Retinal pigment epithelial cell (primary cell): Measurements from ENCODE around the gene SPOCK3.
"Not testable (repeated sequence)": the region's sequence is repeated elsewhere in the genome, so short reads cannot be mapped to it uniquely, and the experiment has no call there.

ENCODE experiments used
- DNase-seq: peaks from one replicate; pipeline ENCODE4 v3.0.0-alpha.2; 2010; ENCODE audit warnings: low read depth
- H3K4me3 ChIP-seq: 2 replicates; pipeline ENCODE4 v1.5.1; 2011; ENCODE audit warnings: mild to moderate bottlenecking, low read length, control low read depth, moderate library complexity
- CTCF ChIP-seq: conservative IDR thresholded peaks from 2 replicates; pipeline ENCODE4 v1.5.1; 2011; ENCODE audit warnings: low read depth, low read length, control low read depth, inconsistent platforms

SPOCK3 gene

DNA sequence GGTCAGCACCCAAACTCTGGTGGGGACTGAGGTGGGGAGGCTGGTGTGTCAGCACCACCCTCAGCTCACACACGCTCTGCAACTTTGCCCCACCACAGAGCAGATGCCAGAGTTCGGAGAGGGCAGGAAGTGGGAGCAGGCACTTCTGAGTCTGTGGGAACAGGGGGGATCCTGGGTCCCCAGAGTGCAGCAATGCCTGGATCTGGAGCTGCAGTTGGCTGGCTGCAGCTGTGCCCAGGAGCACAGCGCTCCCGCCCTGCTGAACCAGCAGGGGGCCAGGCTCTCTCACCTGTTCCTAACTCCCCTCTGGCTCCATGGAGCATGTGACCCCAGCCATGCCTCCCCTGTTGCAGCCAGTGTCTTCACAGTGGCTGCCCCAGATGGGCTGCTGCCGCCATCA, 252.4 kb downstream of the SPOCK3 start:
- DNase-seq = no peak
- no peak for TF ChIP-seq CTCF
- no peak overlapping the region for H3K4me3 ChIP-seq

DNA sequence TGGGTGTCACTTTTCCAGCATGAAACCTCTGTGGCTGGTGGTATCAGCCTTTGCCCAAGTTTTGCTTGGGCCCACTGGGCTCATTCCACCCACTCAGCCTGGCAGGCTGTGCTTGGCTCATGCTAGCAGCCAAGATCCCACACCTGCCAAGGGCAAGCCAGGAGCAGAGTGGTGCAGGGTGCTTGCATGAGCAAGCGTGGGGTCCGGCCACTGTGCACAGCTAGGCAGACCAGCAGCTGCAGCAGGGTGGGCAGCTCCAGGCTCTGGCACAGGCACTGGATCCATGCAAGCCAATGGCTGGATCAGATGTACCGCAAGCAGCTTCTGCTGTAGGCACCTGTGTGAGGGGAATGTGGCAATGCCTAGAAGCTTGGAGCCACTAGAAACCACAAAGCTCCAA, 253.9 kb downstream of the SPOCK3 start:
- H3K4me3 ChIP-seq = no peak overlapping the region
- no peak for TF ChIP-seq CTCF
- no peak for DNase-seq

- DNase-seq = no peak
- H3K4me3 ChIP-seq = no peak overlapping the region
- no peak for TF ChIP-seq CTCF
Measured at GRCh38 chr4:166977596-166977995, 256.7 kb downstream of the SPOCK3 start.

DNA sequence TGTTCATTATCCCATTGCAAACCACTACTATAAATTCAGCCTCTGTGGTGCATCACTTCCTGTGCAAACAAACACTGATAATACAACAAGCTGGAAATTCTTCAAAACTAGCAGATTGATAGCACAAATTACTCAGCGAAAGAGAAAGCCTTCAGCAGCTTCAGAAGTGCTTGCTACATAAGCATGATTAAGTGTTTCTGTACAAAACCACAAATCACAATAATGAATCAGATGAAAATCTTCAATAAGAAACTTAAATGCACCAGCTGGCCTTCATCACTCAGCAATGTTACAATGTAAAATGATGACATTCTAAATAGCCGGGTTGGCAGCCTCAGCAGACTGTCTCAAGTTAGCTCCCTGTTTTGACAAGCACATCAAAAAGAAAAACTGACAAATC, 262.2 kb downstream of the SPOCK3 start:
- DNase-seq = peak; percentile 64
- no peak for TF ChIP-seq CTCF
- no peak overlapping the region for H3K4me3 ChIP-seq

DNA sequence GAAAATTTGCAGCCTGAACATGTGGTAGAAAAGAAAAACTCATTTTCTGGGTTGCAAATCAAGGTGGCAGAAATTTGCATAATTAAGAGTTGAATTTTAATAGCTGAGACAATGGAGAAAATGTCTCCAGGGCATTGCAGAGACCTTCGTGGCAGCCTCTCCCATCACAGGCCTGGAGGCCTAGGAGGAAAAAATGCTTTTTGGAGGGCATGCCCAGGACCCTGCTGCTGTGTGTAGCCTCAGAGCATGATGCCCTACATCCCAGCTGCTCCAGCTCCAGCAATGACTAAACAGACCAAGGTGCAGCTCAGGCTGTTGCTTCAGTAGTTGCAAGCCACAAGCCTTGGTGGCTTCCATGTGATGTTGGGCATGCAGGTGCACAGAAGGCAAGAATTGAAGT, 266.1 kb downstream of the SPOCK3 start:
- DNase-seq, H3K4me3 ChIP-seq: not testable (repeated sequence)

DNA sequence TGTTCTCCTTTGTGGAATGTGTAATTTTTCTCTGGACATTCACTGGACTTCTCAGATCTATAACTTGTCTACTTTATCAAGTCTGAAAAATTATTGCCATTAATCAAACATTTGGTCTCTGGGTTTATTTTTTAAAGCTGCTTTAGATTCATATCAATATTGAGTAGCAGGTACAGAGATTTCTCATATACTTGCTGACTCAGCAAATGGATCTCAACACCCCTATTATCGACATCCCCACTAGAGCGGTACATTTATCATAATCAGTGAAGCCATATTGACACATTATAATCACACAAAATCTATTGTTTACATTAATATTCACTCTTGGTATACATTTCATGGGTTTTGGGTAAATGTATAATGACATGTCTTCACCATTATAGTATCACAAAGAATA, 268.7 kb downstream of the SPOCK3 start:
- no peak for TF ChIP-seq CTCF
- H3K4me3 ChIP-seq = no peak overlapping the region
- no peak for DNase-seq

GRCh38 chr4:166957451-166957850, 276.8 kb downstream of the SPOCK3 start:
- peak; percentile 14 for DNase-seq
- no peak overlapping the region for H3K4me3 ChIP-seq
- TF ChIP-seq CTCF = no peak

DNA sequence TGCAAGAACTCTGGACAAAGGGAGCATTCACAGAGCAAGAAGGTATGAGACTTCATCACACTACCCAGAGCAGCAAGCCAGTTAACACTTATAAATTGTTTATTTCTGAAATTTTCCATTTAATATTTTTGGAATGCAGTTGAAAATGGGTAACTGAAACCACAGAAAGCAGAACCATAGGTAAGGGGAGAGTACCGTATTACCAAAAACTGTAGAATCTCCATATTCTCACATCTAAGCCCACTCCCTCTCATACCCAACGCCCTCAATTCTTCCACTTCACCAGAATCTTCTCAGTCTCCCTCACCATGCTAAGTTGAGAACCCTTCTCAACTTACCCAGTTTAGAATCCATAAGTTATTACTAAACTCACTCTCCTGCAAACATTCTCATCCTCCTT, 277.8 kb downstream of the SPOCK3 start:
- DNase-seq = no peak
- H3K4me3 ChIP-seq = no peak overlapping the region
- no peak for TF ChIP-seq CTCF
